HS-27A (cell line): ENCODE measurements around the gene GRID2.

ENCODE experiments used
- DNase-seq: peaks from one replicate; pipeline ENCODE4 v3.0.0-alpha.2; 2012; ENCODE audit warnings: low read depth, missing footprints

The GRID2 gene

DNA sequence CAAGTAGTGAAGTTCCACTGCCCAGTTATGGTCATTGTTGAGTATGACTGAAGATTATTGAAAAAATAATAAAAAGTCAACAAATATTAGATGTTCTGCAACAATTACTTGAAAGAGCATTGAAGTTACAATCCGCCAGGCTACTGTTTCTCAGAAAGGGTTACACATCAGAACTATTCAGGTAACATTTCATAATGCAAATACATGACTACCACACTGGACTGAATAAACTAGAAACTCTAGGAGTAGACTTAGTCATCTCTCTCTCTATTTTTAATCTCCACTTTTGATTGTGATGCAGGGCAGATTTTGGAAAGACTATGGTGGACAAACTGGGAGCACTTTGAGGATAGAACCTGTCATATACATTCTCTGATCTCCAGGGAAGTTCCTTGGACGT lies 776.5 kb downstream of the GRID2 start:
- DNase-seq = no peak

- DNase-seq = no peak
These were observed 781.0 kb downstream of the GRID2 start for GRCh38 chr4:93084599-93085305.

GRCh38 chr4:93086356-93086755 lies 782.6 kb downstream of the GRID2 start:
- no peak for DNase-seq

- no peak for DNase-seq
These were observed 789.0 kb downstream of the GRID2 start for GRCh38 chr4:93092765-93093164.

DNA sequence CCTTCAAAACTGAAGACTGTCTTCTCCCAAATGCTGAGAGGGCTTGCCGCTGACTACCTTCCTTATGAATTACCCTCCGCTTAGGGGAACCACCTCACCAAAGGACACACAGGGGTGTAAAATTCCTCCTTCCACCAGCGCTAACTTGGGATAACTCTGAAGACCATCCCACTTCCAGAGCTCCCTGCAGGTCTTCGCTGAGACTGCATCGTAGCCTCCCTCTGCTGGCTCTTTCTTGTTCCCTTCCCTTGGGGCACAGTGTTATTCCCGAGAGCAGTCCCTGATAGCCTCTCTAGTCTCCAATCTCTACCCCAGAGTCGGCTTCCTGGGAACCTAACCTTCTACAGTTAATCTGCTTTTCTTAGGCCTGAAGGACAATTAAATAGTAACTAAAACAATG lies 799.3 kb downstream of the GRID2 start:
- no peak for DNase-seq

DNA sequence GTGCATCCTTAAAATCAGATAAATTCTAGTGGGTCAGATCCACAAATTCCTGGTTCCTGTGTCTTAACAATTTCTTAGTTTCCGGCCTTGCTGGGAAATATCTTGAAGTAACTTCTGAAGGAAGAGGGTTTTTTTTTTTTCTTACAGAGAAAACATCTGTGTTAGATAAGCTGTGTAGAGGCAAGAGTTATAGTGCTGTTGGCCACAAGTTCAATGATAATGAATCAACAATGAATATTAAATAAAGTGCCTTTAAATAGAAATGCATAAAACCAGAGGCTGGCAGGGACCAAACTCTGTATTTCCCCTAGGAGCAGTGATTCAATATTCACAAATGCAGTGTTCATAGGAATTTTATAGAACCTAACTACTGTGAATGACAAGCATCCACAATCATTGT lies 812.9 kb downstream of the GRID2 start:
- DNase-seq = no peak

- no peak for DNase-seq
These were observed 823.7 kb downstream of the GRID2 start for GRCh38 chr4:93127489-93127888.

DNA sequence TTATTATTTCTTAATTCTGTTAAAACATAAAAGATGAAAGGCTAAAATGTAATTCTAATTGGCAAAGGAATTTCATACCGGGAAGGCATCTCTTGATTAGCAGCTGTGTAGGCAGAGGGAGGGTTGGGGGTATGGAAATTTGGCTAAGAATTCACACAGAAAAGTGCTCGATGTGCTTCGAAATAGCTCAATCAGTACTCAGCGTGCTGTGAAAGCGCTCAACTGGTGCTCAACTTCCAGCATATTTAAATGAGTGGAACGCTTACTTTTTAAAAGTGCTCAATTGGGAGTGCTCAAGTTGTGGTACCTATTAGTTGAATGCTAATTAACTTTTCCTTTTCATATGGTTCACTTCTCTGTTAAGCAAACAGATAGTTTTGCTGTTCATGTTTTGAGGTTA lies 828.9 kb downstream of the GRID2 start:
- no peak for DNase-seq

- no peak for DNase-seq
These were observed 835.4 kb downstream of the GRID2 start for GRCh38 chr4:93139118-93139517.

GRCh38 chr4:93143902-93144301 lies 840.1 kb downstream of the GRID2 start:
- DNase-seq = no peak

DNA sequence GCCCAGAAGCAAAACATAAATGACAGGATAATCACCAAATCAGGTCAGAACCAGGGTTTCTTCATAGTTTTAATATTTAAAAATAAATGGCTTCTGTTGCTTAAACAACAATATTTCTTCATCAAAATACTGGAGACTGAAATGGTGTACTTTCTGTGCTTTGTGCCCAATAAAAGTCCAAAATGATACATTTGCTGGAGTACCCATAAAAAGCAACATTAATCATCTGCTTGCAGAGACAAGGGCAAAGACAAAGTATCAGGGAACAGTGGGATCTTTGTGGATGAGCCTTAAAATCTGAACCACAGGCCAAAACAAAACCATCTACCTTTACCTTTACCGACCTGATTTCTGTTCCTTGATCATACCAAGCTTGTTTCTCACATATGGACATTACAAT lies 840.9 kb downstream of the GRID2 start:
- no peak for DNase-seq

GRCh38 chr4:93147524-93148212 lies 843.9 kb downstream of the GRID2 start:
- no peak for DNase-seq

DNA sequence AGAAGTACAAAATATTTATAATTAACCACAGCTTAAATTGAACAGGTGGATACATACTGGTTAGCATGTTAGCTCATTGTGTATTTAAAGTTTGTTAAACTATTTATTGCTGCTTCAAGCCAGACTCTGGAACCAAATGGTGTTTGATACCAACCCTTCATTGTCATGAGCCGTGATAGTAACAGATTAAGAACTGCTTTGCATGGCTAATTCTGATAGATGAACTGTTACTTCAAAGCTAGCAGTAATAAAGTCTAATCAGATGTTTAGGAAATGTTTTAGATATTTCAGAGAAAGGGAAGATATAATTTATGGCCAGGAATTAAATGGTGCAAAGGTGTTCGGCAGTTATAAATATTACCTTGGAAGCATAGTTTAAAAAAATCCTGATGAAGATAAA lies 848.7 kb downstream of the GRID2 start:
- DNase-seq = no peak

GRCh38 chr4:93157986-93158385 lies 854.2 kb downstream of the GRID2 start:
- DNase-seq = no peak

DNA sequence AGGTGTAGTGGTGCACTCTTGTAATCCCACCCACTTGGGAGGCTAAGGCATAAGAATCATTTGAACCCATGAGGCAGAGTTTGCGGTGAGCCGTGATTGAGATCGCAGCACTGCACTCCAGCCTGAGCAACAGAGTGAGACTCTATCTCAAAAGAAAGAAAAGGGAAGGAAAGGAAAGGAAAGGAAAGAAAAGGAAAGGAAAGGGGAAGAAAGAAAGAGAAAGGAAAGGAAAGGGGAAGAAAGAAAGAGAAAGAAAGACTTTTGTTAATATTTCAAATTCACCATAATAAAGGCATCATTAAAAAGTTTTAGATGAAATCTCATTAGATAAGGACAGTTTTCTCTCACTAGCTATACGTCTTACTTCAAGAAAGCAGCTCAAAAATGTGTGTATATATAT lies 864.3 kb downstream of the GRID2 start:
- DNase-seq = no peak

DNA sequence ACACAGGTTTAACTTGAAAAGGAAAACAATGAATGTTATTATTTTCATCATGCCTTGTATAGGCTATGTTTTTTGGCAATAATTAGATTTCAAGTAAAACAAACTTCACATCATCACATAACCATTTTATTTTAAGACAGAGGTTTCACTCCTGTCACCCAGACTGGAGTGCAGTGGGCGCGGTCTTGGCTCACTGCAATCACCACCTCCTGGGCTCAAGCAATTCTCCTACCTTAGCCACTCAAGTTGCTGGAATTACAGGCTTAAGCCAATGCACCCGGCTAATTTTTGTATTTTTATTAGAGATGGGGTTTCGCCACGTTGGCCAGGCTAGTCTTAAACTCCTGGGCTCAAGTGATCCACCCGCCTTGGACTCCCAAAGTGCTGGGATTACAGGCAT lies 866.2 kb downstream of the GRID2 start:
- no peak for DNase-seq

- no peak for DNase-seq
These were observed 870.8 kb downstream of the GRID2 start for GRCh38 chr4:93174598-93174997.

- no peak for DNase-seq
These were observed 874.5 kb downstream of the GRID2 start for GRCh38 chr4:93178279-93178678.

DNA sequence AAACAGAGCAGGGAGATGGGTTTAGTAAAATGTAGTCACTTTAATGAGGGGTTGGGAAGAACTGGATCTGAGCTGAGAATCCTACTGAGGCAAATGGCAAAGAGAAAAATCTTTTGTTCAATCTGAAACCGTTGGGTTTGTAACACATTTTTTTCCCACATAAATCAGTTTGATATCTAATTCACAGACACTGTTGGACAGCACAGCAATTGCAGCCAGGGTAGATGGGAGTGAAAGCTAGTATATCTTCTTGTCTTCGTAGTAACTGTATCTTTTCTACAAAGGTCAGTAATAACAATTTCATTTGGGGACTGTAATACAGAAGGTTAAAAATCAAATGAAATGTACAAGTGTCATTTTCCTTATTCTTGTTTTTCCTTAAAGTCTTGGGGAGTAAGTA lies 875.3 kb downstream of the GRID2 start:
- DNase-seq = no peak

GRCh38 chr4:93182722-93183121 lies 879.0 kb downstream of the GRID2 start:
- no peak for DNase-seq

GRCh38 chr4:93183576-93183975 lies 879.8 kb downstream of the GRID2 start:
- DNase-seq = no peak

GRCh38 chr4:93184053-93184452 lies 880.3 kb downstream of the GRID2 start:
- DNase-seq = no peak

DNA sequence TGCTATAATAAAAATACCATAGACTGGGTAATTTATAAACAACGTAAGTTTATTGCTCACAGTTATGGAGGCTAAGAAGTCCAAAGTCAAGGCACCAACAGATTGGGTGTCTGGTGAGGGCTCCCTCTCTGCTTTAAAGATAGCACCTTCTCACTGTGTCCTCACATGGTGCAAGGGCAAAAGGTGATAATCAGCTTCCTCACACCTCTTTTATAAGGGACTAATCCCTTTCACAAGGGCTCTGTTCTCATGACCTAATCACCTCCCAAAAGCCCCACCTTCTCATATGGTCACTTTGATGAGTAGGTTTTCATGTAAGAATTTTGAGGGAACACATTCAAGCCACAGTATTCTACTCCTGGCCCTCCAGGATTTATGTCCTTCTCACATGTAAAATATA lies 883.1 kb downstream of the GRID2 start:
- no peak for DNase-seq

- DNase-seq = no peak
These were observed 883.7 kb downstream of the GRID2 start for GRCh38 chr4:93187466-93187865.
